B cell (primary cell): ENCODE data around the gene RAB31. TPM values are rescaled to one million over a fixed set of nuclear protein-coding genes. Genes with fewer than 3 reads are reported as not detected.

Experiments
- ATAC-seq: fragments of 200-7000 bp; cut with Tn5 transposase; one replicate; pipeline ENCODE4 v1.10.0; 2021; ENCODE audit warnings: low read depth, mild to moderate bottlenecking, moderate number of reproducible peaks, moderate library complexity
- CTCF ChIA-PET: fragments of 350-600 bp; sonication (Branson Sonifier 250); formaldehyde crosslinking; loops from one replicate; lab custom pipeline; 2021; ENCODE audit warnings: antibody characterized with exemption, inconsistent platforms; lab: Charles Lee
- POLR2A ChIA-PET: fragments of 350-600 bp; sonication (Branson Sonifier 250); formaldehyde crosslinking; loops from one replicate; lab custom pipeline; 2021; ENCODE audit warnings: antibody characterized with exemption; lab: Charles Lee
- DNase-seq: peaks from one replicate; pipeline ENCODE4 v3.0.0; 2013
- H2AFZ ChIP-seq: 2 replicates; pipeline ENCODE4 v1.6.1; 2012; ENCODE audit warnings: mild to moderate bottlenecking, low read depth, low read length; ENCODE audit not compliant: insufficient read depth, poor library complexity, severe bottlenecking
- H3K27ac ChIP-seq, 2 donors: 1 replicate in 1 of 2; 2 replicates in 1 of 2; pipeline ENCODE4 v1.5.1; 2012 to 2013; ENCODE audit warnings: low read length in 2 of 2, mild to moderate bottlenecking in 2 of 2, moderate library complexity in 1 of 2
- H3K27me3 ChIP-seq, 4 experiments: fragments of 200-600 bp in 1 of 4; sonication (generic) in 1 of 4; replicated peaks in 1 of 4; 1 replicate in 2 of 4; 2 replicates in 2 of 4; pipeline versions ENCODE4 v1.6.1 to v1.7.0; 2013 to 2016; ENCODE audit warnings: low read length in 3 of 4, mild to moderate bottlenecking in 2 of 4, mixed read lengths in 1 of 4, moderate library complexity in 1 of 4; ENCODE audit not compliant: insufficient read depth in 4 of 4, control insufficient read depth in 3 of 4; ENCODE audit errors: control extremely low read depth in 1 of 4
- H3K36me3 ChIP-seq, 2 experiments: replicated peaks in 1 of 2; 1 replicate in 1 of 2; 2 replicates in 1 of 2; pipeline versions ENCODE4 v1.6.1 to v1.7.1; 2013; ENCODE audit warnings: low read length in 1 of 2; ENCODE audit not compliant: insufficient read depth in 2 of 2, control insufficient read depth in 1 of 2; ENCODE audit errors: control extremely low read depth in 1 of 2, extremely low read depth in 1 of 2
- H3K4me1 ChIP-seq, 2 donors: fragments of 200-600 bp in 1 of 2; sonication (generic) in 1 of 2; 1 replicate in 1 of 2; 2 replicates in 1 of 2; pipeline versions ENCODE4 v1.5.1 to v1.6.1; 2013 to 2017; ENCODE audit warnings: low read length in 2 of 2; ENCODE audit not compliant: control insufficient read depth in 2 of 2, insufficient read depth in 2 of 2
- H3K4me2 ChIP-seq: replicated peaks from 2 replicates; pipeline ENCODE3; 2012; ENCODE audit warnings: mild to moderate bottlenecking, low read depth, low read length; ENCODE audit not compliant: poor library complexity, severe bottlenecking
- H3K4me3 ChIP-seq, 5 experiments: fragments of 200-600 bp in 1 of 5; sonication (generic) in 1 of 5; 1 replicate in 3 of 5; 2 replicates in 2 of 5; pipeline versions ENCODE4 v1.5.1 to v1.7.0; 2011 to 2016; ENCODE audit warnings: low read length in 4 of 5, mild to moderate bottlenecking in 4 of 5, low read depth in 2 of 5, control low read depth in 1 of 5, moderate library complexity in 1 of 5; ENCODE audit not compliant: insufficient read depth in 1 of 5; ENCODE audit errors: control extremely low read depth in 1 of 5, extremely low read depth in 1 of 5
- H3K79me2 ChIP-seq: fragments of 200-600 bp; sonication (generic); one replicate; pipeline ENCODE4 v1.6.0; 2016; ENCODE audit warnings: low read length; ENCODE audit not compliant: control insufficient read depth, insufficient read depth
- H3K9ac ChIP-seq: fragments of 200-600 bp; sonication (generic); 2 replicates; pipeline ENCODE4 v1.6.1; 2017; ENCODE audit warnings: mild to moderate bottlenecking, low read length, moderate library complexity
- H3K9me3 ChIP-seq, 3 donors: one replicate each; pipeline versions ENCODE4 v1.6.1 to v1.7.1; 2013; ENCODE audit warnings: low read length in 2 of 3; ENCODE audit not compliant: control insufficient read depth in 2 of 3, insufficient read depth in 1 of 3; ENCODE audit errors: control extremely low read depth in 1 of 3
- H4K20me1 ChIP-seq: 2 replicates; pipeline ENCODE4 v1.6.0; 2012; ENCODE audit warnings: mild to moderate bottlenecking, low read length; ENCODE audit not compliant: insufficient read depth, control insufficient read depth, poor library complexity, severe bottlenecking
- H3K27ac Mint-ChIP-seq: one replicate; pipeline ENCODE4 v1.8.0; 2021; ENCODE audit warnings: mixed read lengths
- H3K27me3 Mint-ChIP-seq: one replicate; pipeline ENCODE4 v1.8.0; 2021; ENCODE audit warnings: mixed read lengths
- H3K4me1 Mint-ChIP-seq: one replicate; pipeline ENCODE4 v1.8.0; 2021; ENCODE audit warnings: mixed read lengths
- H3K4me3 Mint-ChIP-seq: one replicate; pipeline ENCODE4 v1.8.0; 2021; ENCODE audit warnings: mixed read lengths
- H3K9me3 Mint-ChIP-seq: one replicate; pipeline ENCODE4 v1.8.0; 2022; ENCODE audit warnings: mixed read lengths; ENCODE audit not compliant: insufficient read depth
- CTCF ChIP-seq: fragments of 200-600 bp; IDR thresholded peaks from one replicate; pipeline ENCODE4 v1.8.0; 2022; ENCODE audit warnings: antibody characterized with exemption, mild to moderate bottlenecking
- EZH2 ChIP-seq: IDR thresholded peaks from 2 replicates; pipeline ENCODE4 v1.6.1; 2012; ENCODE audit warnings: borderline replicate concordance, low read depth, mild to moderate bottlenecking, moderate library complexity, low read length; ENCODE audit not compliant: insufficient read depth, poor library complexity, severe bottlenecking
- WGBS: methylation state at CpG from one replicate; pipeline ENCODE4 v1.1.5; 2013; ENCODE audit warnings: missing lambda C conversion rate; ENCODE audit not compliant: insufficient coverage; 5-methylcytosine and 5-hydroxymethylcytosine counted together
- intact Hi-C: fragments of 100-400 bp; cut with micrococcal nuclease; formaldehyde crosslinking; loops from one replicate; pipeline ENCODE4 v1.10.0; 2022
- polyA plus RNA-seq: library from polyadenylated mRNA; depleted of rRNA; stranded (reverse); fragments of >200 nt; gene quantifications from 2 replicates; pipeline ENCODE4 v1.2.3, GENCODE V29; 2012
- total RNA-seq, 2 donors: library from RNA; stranded (reverse); fragments of 120-200 nt in 1 of 2; gene quantifications; 1 replicate in 1 of 2; 2 replicates in 1 of 2; pipeline versions ENCODE4 v1.2.3 to v1.2.4, GENCODE V29; 2013 to 2022

Gene RAB31
- total and polyA plus RNA-seq, 2 donors (not counting 1 experiment from before 2014, with no cell fraction given) = 15.5 to 44.6 TPM

- ChIA-PET POLR2A (no interaction called here), CTCF (no interaction called here)
- Histone ChIP-seq H3K27me3 (peaks cover 0 to 2% (median 0%) of the 10 kb centered on the region in 4 experiments), H3K27ac (no peak overlapping the region), H3K4me1 (peaks cover 0 to under 1% of the 10 kb centered on the region in 2 donors), H3K4me2 (no peak overlapping the region), H3K36me3 (no peaks in the 10 kb centered on the region), H4K20me1 (no peaks in the 10 kb centered on the region), H2AFZ (no peak overlapping the region), H3K9ac (no peak overlapping the region), H3K79me2 (no peaks in the 10 kb centered on the region), H3K4me3 (no peak overlapping the region), H3K9me3 (no peaks in the 10 kb centered on the region)
- Mint-ChIP-seq H3K27ac (no peak overlapping the region), H3K9me3 (no peaks in the 10 kb centered on the region), H3K4me1 (peaks cover 1% of the 10 kb centered on the region), H3K4me3 (no peak overlapping the region), H3K27me3 (peaks cover 3% of the 10 kb centered on the region)
- ATAC-seq = no peak
- TF ChIP-seq EZH2 = no peak
- TF ChIP-seq CTCF = no peak
- 91% methylated on average over 12 of the region's 17 CpGs for WGBS
- DNase-seq = no peak
- intact Hi-C loops = loop anchor here (10.0 kb wide), 1 partner anchor 204 kb away; the partner anchor contains the start of gene RALBP1
Measured at GRCh38 chr18:9679125-9679524, 29.0 kb upstream of the RAB31 start.

GRCh38 chr18:9681217-9681616, 26.9 kb upstream of the RAB31 start:
- H3K4me1 ChIP-seq = no peaks in the 10 kb centered on the region
- no peak for ATAC-seq
- no peaks in the 10 kb centered on the region for H3K9me3 ChIP-seq
- no peaks in the 10 kb centered on the region for H3K36me3 ChIP-seq
- CTCF ChIA-PET = no interaction called here
- H3K27me3 ChIP-seq = peaks cover 0 to 2% (median 0%) of the 10 kb centered on the region in 4 experiments
- H3K27ac ChIP-seq = no peak overlapping the region
- no peak overlapping the region for H3K4me3 ChIP-seq
- no CpG with 5 or more reads among the region's 1 CpG for WGBS
- intact Hi-C loops = no loop called here
- Mint-ChIP-seq H3K9me3 (no peaks in the 10 kb centered on the region), H3K4me3 (no peak overlapping the region), H3K27me3 (peaks cover 3% of the 10 kb centered on the region), H3K4me1 (peaks cover 1% of the 10 kb centered on the region), H3K27ac (no peak overlapping the region)
- no peak for TF ChIP-seq EZH2
- no peak for TF ChIP-seq CTCF
- no peak overlapping the region for H3K4me2 ChIP-seq
- no peaks in the 10 kb centered on the region for H3K79me2 ChIP-seq
- no peak for DNase-seq
- H3K9ac ChIP-seq = no peak overlapping the region
- no peak overlapping the region for H2AFZ ChIP-seq
- no peaks in the 10 kb centered on the region for H4K20me1 ChIP-seq
- POLR2A ChIA-PET = interaction anchor here (0.5 kb wide), 1 partner anchor 12 kb away, joined by 5 read pairs; no protein-coding TSS in a partner anchor
